NCI-H1417 treated with DMSO at 0.1 percent for 48 hours (cell line): Measurements from ENCODE around the gene SCART1.
"Not testable (repeated sequence)": the region's sequence is repeated elsewhere in the genome, so short reads cannot be mapped to it uniquely, and the experiment has no call there.

Experiments
- DNase-seq: peaks from one replicate; lab custom pipeline; 2025; lab: John Stamatoyannopoulos, UW

The SCART1 gene

GRCh38 chr10:133432789-133433188 lies 21.0 kb upstream of the SCART1 start:
- DNase-seq, result not testable (repeated sequence)

- no peak for DNase-seq
Observed at GRCh38 chr10:133438711-133439273, 15.0 kb upstream of the SCART1 start.

DNA sequence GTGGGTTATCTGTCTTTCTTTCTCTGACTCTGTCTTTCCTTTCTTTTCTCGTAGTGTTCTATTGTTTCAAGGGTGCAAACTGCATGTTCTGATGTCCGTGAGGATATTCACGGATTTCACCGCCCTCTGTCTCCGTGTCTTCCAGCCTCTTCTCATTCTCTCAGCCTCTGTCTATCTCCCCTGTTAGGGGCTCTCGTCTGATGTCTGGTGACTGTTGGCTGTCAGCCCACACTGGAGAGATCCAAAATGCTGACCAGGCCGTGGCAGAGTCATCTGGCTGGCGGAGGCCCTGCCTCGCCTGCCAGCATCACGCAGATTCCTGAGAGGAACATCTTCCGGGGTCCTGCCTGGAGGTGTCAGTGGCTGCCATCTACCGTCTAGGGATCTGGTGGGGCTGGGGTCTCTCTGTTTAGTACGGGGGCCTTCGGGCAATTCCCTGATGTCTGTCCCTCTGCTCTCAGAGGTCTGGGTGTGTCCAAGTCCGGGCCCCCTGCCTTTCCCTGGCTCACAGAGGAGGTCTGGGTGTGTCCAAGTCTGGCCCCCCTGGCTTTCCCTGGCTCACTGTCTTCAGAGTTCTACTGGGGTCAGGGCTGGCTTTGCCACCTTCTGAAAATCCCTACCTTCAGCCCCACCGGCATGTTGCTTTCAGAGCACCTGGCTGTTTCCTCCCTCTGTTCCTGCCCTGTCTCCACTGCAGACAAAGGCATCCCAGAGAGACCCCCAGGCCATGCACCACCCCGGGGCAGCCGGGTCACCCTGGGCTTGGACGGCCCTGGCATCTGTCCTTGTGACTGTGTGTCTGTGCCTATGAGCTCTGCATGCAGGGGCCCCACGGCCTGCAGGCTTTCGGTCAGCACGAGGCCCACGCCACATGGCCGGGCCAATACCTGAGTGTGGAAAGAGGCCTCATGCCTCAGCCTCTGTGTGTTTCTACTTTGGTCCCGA lies 14.0 kb upstream of the SCART1 start:
- DNase-seq, result no peak

GRCh38 chr10:133440633-133441285 lies 13.0 kb upstream of the SCART1 start:
- DNase-seq, result no peak

- DNase-seq, result not testable (repeated sequence)
Observed at GRCh38 chr10:133441356-133441755, 12.4 kb upstream of the SCART1 start.

GRCh38 chr10:133441780-133442179 lies 12.0 kb upstream of the SCART1 start:
- DNase-seq, result no peak

DNA sequence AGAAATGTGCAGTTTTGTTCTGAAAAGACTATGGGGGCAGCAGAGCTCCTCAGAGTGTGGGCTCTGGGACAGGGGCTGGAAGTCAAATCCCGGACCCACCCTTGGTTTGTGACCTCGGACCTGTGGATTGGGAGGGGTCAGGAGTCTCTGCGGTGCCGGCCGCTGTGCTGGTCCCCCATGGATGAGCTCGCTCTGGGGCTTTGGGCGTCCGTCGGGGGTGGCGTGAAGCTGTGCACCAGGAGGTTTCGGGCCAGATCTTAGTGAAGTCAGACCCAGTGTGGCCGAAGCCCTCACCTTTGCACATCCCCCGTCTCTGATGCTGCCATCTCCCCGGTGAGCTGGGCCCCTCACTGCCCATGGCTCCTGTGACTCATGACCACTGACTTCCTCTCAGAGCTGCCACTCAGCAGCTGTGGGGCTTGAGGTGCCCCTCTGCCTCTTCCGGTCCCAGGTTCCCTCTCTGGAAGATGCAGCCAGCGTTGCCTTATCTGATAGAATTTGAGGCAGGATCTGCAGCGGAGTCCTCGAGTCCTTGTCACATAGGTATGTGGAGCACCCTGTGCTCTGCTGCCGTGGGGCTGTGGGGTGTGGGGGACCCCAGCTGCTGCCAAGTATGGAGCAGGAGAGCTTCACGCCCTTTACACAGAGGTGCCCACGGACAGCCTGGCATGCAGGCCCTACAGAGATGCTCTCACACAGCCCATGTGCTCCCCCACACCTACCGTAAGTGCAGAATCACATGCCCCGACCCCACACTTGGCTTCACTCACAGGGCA lies 11.4 kb upstream of the SCART1 start:
- no peak for DNase-seq

DNA sequence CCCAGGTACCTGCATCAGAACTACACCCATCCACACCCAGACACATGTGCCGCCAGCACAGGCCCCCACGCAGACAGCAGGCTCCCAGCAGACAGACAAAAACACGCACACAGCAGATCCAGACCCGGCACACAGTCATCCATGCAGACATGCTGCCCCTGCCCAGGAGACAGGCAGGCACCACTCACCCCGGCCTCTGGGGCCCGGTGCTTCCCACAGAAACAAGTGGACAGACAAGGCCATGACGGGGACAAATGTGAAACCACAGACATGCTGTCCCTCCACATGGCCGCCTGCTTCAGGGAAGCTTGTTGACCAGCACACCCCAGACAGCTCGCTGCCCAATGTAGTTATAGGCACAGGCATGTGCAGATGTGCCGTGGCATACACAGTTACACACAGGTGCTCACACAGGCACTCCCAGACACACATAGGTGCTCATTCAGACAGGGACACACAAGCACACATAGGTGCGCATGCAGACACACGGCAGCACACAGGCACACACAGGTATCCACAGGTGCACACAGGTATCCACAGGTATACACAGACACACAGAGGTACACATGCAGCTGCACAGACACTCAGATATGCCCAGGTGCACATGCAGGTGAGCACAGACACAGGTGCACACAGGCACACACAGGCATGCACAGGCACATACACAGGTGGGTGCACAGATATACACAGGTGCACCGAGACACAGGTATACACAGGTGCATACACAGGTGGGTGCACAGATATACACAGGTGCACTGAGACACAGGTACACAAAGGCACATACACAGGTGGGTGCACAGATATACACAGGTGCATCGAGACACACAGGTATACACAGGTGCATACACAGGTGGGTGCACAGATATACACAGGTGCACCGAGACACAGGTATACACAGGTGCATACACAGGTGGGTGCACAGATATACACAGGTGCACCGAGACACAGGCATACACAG lies 10.5 kb upstream of the SCART1 start:
- no peak for DNase-seq

GRCh38 chr10:133444342-133445267 lies 9.1 kb upstream of the SCART1 start:
- DNase-seq, result no peak

DNA sequence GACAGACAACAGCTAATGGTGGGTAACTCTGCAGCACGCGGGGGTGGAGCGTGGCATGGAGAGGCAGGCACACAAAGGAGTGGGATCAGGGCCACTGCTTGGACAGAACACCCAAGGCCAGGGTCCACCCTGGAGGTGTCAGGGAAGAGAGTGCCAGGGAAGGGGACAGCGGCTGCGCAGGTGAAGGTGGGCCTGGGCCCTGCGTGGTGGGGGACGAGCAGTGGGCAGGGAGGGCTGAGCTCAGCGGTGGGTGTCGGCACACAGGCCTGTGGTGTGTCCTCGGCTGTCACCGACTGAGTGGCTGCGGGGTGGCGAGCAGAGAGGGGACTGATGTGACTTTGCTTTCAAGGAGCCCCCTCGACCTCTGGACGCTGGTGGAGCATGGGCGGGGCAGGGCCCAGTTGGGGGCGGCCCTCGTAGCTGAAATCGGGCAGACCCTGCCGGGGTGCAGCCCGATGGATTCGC lies 8.4 kb upstream of the SCART1 start:
- no peak for DNase-seq

DNA sequence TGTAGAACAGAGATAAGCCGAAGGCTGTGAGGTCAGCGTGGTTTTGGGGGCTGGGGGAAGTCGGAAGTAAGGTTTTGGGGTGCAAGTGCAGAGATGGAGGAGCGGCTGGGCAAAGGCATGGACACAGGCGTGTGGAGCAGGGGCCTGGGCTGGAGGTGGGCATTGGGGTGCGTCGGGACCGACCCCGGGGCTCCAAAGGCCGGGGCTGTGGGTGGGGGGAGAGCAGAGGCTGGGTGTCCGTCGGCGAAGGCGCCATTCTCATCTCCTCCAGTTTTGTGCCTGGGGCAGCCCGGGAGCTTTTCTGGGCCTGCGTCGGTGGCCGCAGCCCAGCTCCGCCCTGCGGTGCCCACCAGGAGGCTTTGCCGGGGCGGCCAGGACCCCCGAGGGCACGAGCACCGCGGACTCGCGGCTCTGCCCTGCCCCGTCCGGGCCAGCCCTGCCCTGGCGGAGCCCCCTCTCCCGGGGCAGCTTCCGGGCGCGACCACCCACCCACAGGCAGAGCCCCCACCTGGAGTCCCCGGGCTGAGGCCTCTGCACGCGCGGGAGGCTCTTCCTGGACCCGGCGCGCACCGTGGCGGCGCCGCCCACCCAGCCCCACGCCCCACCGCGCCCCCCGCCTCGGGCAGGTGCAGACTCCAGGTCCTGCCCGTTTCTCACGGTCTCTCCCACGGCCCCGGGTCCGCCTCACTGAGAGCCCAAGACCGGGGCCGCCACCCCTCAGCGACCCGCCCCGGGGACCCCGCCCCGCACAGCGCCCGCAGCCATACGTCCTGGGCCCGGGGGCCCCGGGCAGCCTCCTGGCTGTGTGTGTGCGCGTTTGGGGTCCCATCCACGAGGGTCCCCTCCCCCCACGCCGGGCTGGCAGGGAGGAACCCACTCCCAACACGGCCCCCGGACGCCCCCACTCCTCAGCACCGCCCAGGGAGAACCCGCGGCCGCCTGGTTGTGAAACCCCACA lies 7.7 kb upstream of the SCART1 start:
- DNase-seq, result no peak

DNA sequence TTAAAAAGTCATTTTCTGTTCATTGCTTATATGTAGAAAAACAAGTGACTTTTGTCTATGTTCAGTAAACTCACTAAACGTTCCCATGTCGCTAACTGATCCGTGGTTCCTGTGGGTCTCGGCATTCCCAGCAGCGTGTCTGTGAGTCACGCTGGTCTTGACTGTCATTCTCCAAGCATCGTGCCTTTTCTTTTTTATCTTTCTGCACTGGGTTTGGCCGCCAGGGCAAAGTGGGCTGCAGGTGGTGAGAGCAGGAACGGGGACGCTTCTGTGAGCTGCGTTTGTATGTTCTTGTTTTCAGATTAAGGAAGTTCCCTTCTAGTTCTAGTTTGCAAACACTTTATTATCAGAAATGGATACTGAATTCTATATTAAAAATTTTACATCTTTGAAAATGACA lies 6.8 kb upstream of the SCART1 start:
- no peak for DNase-seq

GRCh38 chr10:133448120-133448519 lies 5.6 kb upstream of the SCART1 start:
- DNase-seq, result no peak

DNA sequence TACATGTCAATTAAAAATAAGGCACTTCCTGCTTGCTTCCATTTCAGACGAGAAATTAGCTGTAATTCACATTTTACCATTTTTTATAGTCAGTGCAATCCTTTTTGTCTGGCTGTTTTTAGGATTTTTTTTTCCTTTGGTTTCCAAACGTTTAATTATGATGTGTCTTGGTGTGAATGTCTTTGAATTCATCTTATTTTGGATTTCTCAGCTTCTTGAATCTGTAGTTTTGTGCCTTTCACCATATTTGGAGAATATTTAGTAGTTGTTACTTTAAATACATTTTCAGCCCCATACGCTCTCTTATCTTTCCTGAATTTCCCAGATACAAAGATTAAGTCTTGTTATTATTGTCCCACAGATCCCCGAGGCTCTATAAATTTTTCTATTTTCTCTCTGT lies 2.4 kb upstream of the SCART1 start:
- DNase-seq, result no peak

DNA sequence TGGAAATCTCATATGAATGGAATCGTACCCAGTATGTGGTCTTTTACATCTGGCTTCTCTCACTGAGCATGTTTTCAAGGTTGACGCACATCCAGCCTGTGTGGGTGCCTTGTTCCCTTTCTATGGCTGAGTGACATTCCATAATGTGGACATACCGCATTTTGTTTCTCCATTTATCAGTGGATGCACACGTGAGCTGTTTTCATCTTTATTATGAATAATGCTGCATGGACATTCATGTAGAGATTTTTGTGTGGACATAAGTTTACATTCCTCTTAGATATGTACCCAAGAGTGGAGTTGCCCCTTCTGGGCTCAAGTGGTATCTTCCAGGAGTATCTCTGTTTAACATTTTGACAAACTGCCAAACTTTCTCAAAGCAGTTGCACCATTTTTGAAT lies 1.3 kb upstream of the SCART1 start:
- no peak for DNase-seq

DNA sequence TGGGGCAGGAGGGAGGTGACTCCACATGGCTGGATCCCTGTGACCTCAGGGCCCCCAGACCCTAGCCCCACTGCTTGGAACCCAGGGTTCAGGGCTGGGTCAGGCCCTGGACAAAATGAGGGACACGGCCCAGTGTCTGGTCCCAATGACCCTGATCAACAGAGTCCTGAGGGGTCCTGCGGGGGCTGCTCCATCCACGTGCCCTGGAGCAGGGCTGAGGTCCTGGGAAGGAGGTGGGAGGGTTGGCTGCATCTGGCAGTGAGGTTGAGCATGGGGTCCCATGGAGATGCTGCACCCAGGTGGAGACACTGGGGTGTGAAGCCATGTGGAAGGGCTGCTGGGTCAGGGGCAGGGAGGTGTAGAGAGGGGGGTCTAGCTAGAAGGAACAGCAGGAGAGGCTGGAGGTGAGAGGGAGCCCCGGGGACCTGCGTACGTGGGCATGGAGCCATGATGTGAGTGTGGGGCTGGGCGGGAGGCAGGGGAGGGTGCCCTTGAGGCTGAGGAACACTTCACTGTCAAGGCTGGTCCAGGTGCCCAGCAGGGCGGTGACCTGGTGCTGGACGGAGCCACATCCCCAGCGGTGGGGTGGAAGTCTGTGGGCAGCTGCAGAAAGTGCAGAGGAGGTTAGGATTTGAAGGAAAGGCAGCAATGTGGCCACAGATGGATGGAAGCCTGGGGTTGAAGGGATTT lies 604 bp downstream of the SCART1 start:
- no peak for DNase-seq

DNA sequence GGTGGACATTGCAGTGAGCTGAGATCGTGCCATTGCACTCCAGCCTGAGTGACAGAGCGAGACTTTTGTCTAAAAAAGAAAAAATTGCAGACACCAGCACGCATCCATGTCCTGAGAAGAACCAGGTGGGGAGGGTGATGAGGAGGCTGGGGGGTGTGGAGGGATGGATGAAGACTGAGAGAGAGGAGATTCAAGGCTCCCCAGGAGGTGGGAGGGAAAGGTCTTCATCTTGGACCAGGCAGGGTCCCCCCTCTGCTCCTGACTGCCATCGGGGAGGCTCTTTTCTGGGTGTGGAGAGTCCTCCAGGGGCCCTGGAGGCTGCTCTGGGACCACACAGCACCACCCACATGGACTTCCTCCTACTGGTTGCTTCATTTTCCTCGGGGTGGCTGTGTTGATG lies 1.5 kb downstream of the SCART1 start:
- no peak for DNase-seq

GRCh38 chr10:133455611-133456031 lies 1.9 kb downstream of the SCART1 start:
- no peak for DNase-seq
